Activated naive CD8-positive, alpha-beta T cell treated with anti-CD3 and anti-CD28 coated beads, Interleukin-2, amount 50 U/mL, for 24 hours (primary cell): ENCODE data around the gene MAVS.
"Not testable (repeated sequence)": the region's sequence is repeated elsewhere in the genome, so short reads cannot be mapped to it uniquely, and the experiment has no call there.

Source experiments
- ATAC-seq: fragments of 150-1000 bp; cut with Tn5 transposase; one replicate; pipeline ENCODE4 v1.10.0; 2021
- DNase-seq: peaks from one replicate; pipeline ENCODE4 v3.0.0; 2021
- H3K27ac Mint-ChIP-seq: one replicate; pipeline ENCODE4 v1.8.0; 2021; ENCODE audit warnings: mild to moderate bottlenecking, mixed read lengths
- H3K27me3 Mint-ChIP-seq: one replicate; pipeline ENCODE4 v1.8.0; 2021; ENCODE audit warnings: mixed read lengths
- H3K36me3 Mint-ChIP-seq: one replicate; pipeline ENCODE4 v1.8.0; 2021; ENCODE audit warnings: low read depth, mixed read lengths
- H3K4me1 Mint-ChIP-seq: one replicate; pipeline ENCODE4 v1.8.0; 2021; ENCODE audit warnings: mixed read lengths
- H3K4me3 Mint-ChIP-seq: one replicate; pipeline ENCODE4 v1.8.0; 2021; ENCODE audit warnings: mild to moderate bottlenecking, moderate library complexity, mixed read lengths
- H3K9me3 Mint-ChIP-seq: one replicate; pipeline ENCODE4 v1.8.0; 2021; ENCODE audit warnings: mixed read lengths

Gene MAVS

DNA sequence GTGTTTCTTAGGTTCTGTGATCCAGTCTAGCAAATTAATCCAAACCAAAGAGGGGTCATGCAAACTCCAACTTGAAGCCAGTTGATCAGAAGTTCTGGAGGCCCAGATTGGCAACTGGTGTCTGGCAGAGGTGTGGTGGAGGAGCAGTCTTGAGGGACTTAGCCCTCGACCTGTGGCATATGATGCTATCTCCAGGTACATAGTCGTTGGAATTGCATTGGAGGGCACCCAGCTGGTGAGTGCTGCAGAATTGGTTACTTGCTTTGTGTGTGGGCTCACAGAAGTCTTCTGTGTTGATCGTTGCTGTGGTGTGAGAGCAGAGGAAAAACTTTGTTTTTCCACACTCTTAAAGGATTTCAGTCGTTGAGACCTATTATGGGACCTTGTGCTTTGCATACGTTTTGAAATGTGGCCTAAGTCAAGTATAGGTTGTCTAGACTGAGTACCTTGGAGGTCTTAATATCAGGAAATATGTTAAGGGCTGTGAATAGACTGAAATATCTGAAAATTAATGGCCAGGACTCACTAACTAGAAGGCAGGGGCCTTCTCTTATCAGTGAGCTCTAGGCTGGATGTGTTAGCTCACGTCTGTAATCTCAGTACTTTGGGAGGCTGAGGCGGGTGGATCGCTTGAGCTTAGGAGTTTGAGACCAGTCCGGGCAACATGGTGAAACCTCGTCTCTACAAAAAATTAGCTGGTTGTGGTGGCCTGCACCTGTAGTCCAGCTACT lies 50.4 kb downstream of the MAVS start:
- DNase-seq (no peak), ATAC-seq (no peak)
- Mint-ChIP-seq H3K9me3 (no peaks in the 10 kb centered on the region), H3K27ac (peak overlapping the region; percentile 67), H3K4me1 (peaks cover 81% of the 10 kb centered on the region), H3K27me3 (no peaks in the 10 kb centered on the region), H3K4me3 (peak overlapping the region; percentile 32), H3K36me3 (peaks cover 40% of the 10 kb centered on the region)

DNA sequence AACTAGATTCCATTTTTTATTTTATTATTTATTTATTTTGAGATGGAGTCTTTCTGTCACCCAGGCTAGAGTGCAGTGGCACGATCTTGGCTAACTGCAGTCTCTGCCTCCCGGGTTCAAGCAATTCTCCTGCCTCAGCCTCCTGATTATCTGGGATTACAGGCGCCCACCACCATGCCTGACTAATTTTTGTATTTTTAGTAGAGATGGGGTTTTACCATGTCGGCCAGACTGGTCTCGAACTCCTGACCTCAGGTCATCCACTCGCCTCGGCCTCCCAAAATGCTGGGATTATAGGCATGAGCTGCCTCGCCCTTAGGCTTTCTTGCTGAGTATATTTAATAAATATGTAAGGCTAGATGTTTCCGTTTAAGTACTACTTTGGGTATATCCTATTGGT lies 51.5 kb downstream of the MAVS start:
- DNase-seq, ATAC-seq, H3K4me3 Mint-ChIP-seq, H3K27ac Mint-ChIP-seq, H3K27me3 Mint-ChIP-seq, H3K9me3 Mint-ChIP-seq: not testable (repeated sequence)
- peaks cover 79% of the 10 kb centered on the region for H3K4me1 Mint-ChIP-seq
- H3K36me3 Mint-ChIP-seq, result peaks cover 32% of the 10 kb centered on the region

DNA sequence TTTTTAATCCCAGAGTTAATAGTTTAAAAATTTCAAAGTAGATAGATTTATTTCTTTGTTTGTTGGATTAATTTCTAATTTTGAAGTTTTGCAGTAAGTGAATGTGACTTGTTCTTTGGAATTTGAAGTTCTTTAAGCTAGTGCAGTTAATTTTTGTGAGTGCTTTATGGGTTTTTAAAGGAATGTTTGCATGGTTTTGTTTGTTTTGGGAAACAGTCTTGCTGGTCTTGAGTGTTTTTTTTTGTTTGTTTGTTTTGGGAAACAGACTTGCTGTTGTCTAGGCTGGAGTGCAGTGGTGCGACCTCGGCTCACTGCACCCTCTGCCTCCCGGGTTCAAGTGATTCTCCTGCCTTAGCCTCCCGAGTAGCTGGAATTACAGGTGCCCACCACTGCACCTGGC lies 52.0 kb downstream of the MAVS start:
- ATAC-seq, result no peak
- DNase-seq, result no peak
- no peaks in the 10 kb centered on the region for H3K9me3 Mint-ChIP-seq
- no peaks in the 10 kb centered on the region for H3K27me3 Mint-ChIP-seq
- no peak overlapping the region for H3K4me3 Mint-ChIP-seq
- H3K36me3 Mint-ChIP-seq, result peaks cover 28% of the 10 kb centered on the region
- peaks cover 75% of the 10 kb centered on the region for H3K4me1 Mint-ChIP-seq
- no peak overlapping the region for H3K27ac Mint-ChIP-seq

DNA sequence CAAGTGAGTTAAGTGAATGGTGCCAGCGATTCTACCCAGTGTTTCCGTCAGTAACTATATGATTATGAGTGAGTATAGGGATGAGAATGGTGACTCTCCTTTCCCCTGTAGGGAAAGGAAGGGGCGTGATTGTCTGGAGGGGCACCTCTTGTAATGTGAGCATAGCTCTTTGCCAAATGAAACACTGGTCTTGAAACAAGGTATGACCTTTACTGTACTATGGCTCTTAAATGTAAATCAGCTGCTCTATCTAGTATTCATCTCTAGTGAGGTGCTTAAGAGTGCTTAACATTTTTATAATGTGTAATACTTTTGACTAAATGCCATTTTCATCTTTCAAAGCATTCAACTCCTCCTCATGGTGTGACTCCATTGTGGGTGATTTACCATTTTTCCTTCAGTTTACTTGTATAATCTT lies 53.6 kb downstream of the MAVS start:
- Mint-ChIP-seq H3K27me3 (no peaks in the 10 kb centered on the region), H3K4me1 (peaks cover 80% of the 10 kb centered on the region), H3K27ac (peak overlapping the region; percentile 40), H3K36me3 (peaks cover 28% of the 10 kb centered on the region), H3K4me3 (peak overlapping the region; percentile 12), H3K9me3 (no peaks in the 10 kb centered on the region)
- ATAC-seq, result peak; percentile 90
- no peak for DNase-seq

DNA sequence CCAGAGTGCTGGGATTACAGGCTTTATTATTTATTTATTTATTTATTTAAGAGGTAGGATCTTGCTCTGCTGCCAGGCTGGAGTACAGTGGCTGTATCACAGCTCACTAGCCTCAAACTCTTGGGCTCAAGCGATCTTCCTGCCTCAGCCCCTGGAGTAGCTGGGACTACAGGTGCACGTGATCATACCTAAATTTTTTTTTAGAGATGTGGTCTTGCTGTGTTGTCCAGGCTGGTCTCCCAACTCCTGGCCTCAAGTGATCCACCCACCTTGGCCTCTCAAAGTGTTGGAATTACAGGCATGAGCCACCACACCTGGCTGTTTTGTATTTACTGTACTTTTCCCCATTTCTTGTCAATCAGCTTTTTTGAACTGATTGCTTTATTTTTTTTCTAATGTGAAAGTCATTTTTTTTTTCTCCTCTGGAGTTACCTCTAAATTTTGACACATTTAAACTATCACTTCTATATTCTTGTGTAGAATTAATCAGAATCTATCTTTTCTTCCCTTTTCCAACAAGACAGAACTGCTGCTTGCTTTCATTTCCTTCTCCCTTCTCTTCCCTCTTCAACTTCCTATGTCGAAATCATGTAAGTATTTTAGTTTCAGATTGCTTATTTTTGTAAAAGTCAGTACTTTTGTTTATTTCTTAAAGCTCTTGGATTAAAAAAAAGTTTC lies 54.5 kb downstream of the MAVS start:
- H3K4me3 Mint-ChIP-seq, result no peak overlapping the region
- ATAC-seq (no peak), DNase-seq (no peak)
- peaks cover 23% of the 10 kb centered on the region for H3K36me3 Mint-ChIP-seq
- H3K9me3 Mint-ChIP-seq, result no peaks in the 10 kb centered on the region
- H3K27ac Mint-ChIP-seq, result peak overlapping the region; percentile 40
- peaks cover 78% of the 10 kb centered on the region for H3K4me1 Mint-ChIP-seq
- no peaks in the 10 kb centered on the region for H3K27me3 Mint-ChIP-seq

DNA sequence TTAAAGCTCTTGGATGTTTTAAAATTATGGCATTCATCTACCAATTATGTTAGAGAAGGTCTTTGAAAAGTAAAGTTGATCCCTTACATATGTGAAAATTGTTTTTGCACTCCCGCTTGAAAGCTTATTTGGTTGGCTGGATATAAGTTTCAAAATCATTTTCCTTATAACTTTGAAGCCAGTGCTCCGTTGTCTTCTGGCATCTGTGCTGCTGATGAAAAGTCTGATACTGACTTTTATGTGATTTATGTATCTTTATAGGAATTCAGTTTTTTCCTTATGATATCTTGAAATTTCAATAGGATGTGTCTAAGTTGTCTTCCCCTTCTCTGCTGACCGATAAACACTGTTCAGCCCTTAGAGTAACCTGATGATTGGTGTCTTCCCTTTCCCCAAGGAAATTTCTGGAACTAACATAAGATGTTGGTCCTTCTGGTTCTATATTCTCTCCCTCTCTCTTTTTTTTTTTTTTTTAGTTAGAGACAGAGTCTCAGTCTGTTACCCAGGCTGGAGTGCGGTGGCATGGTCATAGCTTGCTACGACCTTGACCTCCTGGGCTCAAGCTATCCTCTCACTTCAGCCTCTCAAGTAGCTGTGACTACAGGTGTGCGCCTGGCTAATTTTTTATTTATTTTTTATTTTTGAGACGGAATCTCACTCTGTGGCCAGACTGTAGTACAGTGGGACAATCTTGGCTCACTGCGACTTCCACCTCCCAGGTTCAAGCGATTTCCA lies 55.2 kb downstream of the MAVS start:
- ATAC-seq (no peak), DNase-seq (no peak)
- H3K4me3 Mint-ChIP-seq, result no peak overlapping the region
- peaks cover 77% of the 10 kb centered on the region for H3K4me1 Mint-ChIP-seq
- H3K36me3 Mint-ChIP-seq, result peaks cover 20% of the 10 kb centered on the region
- no peaks in the 10 kb centered on the region for H3K27me3 Mint-ChIP-seq
- no peaks in the 10 kb centered on the region for H3K9me3 Mint-ChIP-seq
- H3K27ac Mint-ChIP-seq, result peak overlapping the region; percentile 40

DNA sequence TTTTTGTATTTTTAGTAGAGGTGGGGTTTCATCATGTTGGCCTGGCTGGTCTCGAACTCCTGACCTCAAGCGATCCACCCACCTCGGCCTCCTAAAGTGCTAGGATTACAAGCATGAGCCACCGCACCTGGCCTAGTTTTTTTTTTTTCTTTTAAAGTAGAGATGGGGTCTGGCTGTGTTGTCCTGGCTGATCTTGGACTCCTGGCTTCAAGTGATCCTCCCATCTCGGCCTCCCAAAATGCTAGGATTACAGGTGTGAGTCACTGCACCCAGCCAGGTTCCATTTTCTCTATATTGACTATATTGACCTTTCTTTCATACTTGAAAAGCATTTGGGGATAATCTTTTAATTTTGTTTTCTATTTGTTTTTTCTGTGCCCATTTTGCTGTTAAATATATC lies 55.8 kb downstream of the MAVS start:
- Mint-ChIP-seq H3K27ac (no peak overlapping the region), H3K4me3 (no peak overlapping the region), H3K27me3 (no peaks in the 10 kb centered on the region), H3K4me1 (peaks cover 77% of the 10 kb centered on the region), H3K9me3 (no peaks in the 10 kb centered on the region), H3K36me3 (peaks cover 17% of the 10 kb centered on the region)
- no peak for DNase-seq
- no peak for ATAC-seq

DNA sequence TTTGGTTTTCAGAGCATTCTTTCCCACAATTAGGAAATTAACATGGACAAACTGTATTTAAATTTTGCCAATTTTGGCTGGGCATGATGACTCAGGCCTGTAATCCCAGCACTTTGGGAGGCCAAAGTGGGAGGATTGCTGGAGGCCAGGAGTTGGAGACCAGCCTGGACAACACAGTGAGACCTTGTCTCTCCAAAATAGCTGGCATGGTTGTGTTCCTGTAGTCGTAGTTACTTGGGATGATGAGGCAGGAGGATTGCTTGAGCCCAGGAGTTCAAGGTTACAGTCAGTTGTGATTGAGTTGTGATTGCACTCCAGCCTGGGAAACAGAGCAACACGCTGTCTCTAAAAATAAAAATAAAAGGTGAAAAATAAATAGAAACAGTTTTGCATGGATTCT lies 57.6 kb downstream of the MAVS start:
- Mint-ChIP-seq H3K9me3 (no peaks in the 10 kb centered on the region), H3K4me3 (no peak overlapping the region), H3K27me3 (no peaks in the 10 kb centered on the region), H3K4me1 (peaks cover 77% of the 10 kb centered on the region), H3K36me3 (peaks cover 33% of the 10 kb centered on the region), H3K27ac (no peak overlapping the region)
- no peak for DNase-seq
- no peak for ATAC-seq

DNA sequence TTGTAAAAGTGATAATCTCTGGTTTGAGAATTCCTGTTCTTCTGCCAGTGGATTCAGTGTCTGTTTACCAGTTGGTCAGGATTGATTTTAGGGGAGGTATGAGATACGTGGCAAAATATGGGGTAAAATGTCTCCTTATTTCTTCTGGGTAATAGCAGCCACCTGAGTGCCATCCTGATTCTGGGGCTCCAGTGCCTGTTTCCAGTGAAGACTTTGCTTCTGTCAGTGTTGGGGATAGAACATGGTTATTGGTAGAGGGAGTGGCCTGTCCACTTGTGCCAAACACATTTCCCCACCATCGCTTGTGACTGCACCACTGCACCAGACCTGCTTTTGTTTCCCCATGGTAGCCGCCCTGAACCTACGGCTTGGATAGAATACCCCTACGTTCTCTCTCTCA lies 58.2 kb downstream of the MAVS start:
- DNase-seq, result no peak
- H3K36me3 Mint-ChIP-seq, result peaks cover 33% of the 10 kb centered on the region
- H3K27me3 Mint-ChIP-seq, result no peaks in the 10 kb centered on the region
- peaks cover 72% of the 10 kb centered on the region for H3K4me1 Mint-ChIP-seq
- no peaks in the 10 kb centered on the region for H3K9me3 Mint-ChIP-seq
- no peak overlapping the region for H3K4me3 Mint-ChIP-seq
- no peak for ATAC-seq
- peak overlapping the region; percentile 4 for H3K27ac Mint-ChIP-seq

DNA sequence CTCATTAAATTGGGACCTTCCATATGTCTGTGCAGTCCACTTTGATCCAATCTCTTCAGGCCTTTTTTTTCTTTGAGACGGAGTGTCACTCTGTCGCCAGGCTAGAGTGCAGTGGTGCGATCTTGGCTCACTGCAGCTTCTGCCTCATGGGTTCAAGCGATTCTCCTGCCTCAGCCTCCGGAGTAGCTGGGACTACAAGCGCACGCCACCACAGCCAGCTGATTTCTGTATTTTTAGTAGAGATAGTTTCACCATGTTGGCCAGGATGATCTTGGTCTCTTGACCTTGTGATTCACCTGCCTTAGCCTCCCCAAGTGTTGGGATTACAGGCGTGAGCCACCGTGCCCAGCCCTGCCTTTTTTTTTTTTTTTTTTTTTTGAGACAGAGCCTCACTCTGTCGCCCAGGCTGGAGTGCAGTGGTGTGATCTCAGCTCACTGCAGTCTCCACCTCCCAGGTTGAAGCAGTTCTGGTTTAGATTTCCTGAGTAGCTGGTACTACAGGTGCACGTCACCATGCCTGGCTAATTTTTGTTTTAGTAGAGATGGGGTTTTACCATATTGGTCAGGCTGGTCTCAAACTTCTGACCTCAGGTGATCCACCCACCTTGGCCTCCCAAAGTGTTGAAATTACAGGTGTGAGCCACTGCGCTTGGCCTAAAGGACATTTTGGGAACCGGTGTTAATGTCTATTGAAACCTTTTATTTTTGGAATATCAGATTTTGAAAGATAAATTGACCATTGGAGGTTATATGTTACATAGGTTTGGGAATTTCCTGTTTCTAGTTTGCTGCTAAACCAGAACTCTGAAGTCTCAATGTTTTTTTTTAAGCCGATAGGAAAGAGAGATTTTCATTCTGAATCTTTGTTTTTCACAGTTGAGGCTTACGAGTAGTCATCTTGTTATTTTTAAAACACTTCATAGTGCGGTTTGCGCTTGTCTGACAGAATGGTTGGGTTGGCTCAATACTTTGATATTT lies 60.4 kb downstream of the MAVS start:
- not testable (repeated sequence) for H3K9me3 Mint-ChIP-seq, H3K27me3 Mint-ChIP-seq, DNase-seq
- peaks cover 55% of the 10 kb centered on the region for H3K4me1 Mint-ChIP-seq
- peaks cover 39% of the 10 kb centered on the region for H3K36me3 Mint-ChIP-seq
- peak; percentile 84 for ATAC-seq
- H3K4me3 Mint-ChIP-seq, result peak overlapping the region; percentile 7
- peak overlapping the region; percentile 83 for H3K27ac Mint-ChIP-seq

DNA sequence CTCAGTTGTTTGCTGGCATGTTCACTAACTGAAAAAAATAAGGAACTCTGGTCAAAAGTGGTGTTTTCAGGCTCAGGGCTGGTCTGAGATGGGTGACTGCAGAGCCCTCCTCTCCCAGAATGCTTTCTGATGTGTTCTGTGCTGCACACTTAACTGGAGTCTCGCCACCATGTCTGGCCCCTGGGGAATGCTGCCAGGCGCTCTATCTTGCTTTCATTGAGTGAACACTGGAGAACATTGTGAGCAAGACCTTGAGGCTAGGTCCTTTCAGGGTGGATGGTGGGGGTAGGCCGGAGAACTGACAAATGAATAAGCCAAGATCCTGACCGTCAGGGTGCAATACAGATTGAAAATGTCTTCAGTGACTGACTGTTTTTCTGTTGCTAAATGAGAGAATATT lies 62.0 kb downstream of the MAVS start:
- Mint-ChIP-seq H3K4me1 (peaks cover 45% of the 10 kb centered on the region), H3K36me3 (peaks cover 48% of the 10 kb centered on the region), H3K27me3 (no peaks in the 10 kb centered on the region), H3K27ac (peak overlapping the region; percentile 7), H3K4me3 (no peak overlapping the region), H3K9me3 (no peaks in the 10 kb centered on the region)
- DNase-seq (no peak), ATAC-seq (no peak)

DNA sequence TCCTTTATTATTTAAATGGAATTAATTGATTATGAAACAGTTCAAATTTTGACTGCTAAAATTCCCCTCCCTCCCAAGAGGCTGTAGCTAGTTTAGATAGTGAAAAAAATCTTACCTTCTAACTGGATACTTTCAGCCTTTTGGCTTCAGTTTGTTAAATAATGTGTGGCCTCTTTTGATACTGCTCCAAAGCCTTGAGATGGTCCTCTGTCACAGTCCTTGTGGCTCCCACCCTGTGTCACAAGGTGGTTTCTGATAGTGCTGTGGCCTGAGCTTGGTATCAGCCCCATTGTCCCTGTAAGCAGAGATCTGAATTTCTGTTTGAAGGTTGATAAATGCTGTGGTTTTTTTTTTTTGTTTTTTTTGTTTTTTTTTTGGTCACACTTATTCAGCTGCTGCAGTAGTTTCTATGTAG lies 63.3 kb downstream of the MAVS start:
- DNase-seq (no peak), ATAC-seq (no peak)
- Mint-ChIP-seq H3K4me3 (no peak overlapping the region), H3K4me1 (peaks cover 39% of the 10 kb centered on the region), H3K9me3 (no peaks in the 10 kb centered on the region), H3K27ac (peak overlapping the region; percentile 22), H3K36me3 (peaks cover 55% of the 10 kb centered on the region), H3K27me3 (no peaks in the 10 kb centered on the region)

DNA sequence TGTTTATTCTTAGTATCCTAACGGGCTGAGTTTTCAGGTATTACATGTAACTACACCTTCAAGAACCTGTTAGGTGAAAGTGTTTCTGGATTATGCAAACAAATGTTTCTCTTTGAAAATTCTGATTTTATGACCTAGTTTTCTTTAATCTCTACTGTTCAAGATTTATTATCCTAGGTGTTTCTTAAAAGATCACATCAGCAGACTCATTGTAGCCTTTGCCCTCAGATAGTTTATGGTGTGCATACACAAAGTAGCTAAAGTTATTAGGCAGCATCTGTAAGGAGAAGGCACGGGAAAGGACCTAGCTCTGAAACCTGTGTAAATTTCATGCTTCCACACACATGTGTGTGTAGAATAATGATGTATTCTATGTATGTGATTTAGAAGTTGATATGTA lies 64.2 kb downstream of the MAVS start:
- no peak overlapping the region for H3K27ac Mint-ChIP-seq
- no peak for DNase-seq
- peaks cover 60% of the 10 kb centered on the region for H3K36me3 Mint-ChIP-seq
- no peaks in the 10 kb centered on the region for H3K27me3 Mint-ChIP-seq
- no peak for ATAC-seq
- peaks cover 42% of the 10 kb centered on the region for H3K4me1 Mint-ChIP-seq
- H3K9me3 Mint-ChIP-seq, result no peaks in the 10 kb centered on the region
- no peak overlapping the region for H3K4me3 Mint-ChIP-seq

DNA sequence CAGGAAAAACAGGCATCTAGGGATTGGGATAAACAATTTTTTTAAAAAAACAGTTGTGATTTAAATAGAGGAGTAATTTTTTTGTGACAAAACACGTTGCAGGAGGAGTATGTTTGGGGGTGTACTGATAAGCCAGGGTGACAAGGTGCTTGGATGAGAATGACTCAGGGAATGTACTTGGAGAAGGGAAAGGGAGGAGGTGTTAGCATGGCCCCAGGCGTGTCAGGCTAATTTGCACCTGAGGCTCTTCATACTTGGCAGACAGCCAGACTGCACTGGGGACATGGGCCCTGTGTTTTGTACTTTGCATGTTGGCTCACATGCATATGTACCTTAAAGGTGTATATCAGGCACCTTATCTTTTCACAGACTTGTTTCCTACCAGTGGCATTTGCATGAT lies 65.3 kb downstream of the MAVS start:
- Mint-ChIP-seq H3K27ac (no peak overlapping the region), H3K36me3 (peaks cover 66% of the 10 kb centered on the region), H3K4me1 (peaks cover 40% of the 10 kb centered on the region), H3K27me3 (no peaks in the 10 kb centered on the region), H3K4me3 (no peak overlapping the region), H3K9me3 (no peaks in the 10 kb centered on the region)
- ATAC-seq (no peak), DNase-seq (no peak)
